ENCODE measurements around the gene CCDC134. TPM values are rescaled to one million over a fixed set of nuclear protein-coding genes. Genes with fewer than 3 reads are reported as not detected.

The CCDC134 gene
- total and polyA plus RNA-seq, 9 of the 15 experiments (the other 6 are each of a cell fraction or from before 2014, with no cell fraction given), result 0.56 to 11.9 (median 5.3) TPM

DNA sequence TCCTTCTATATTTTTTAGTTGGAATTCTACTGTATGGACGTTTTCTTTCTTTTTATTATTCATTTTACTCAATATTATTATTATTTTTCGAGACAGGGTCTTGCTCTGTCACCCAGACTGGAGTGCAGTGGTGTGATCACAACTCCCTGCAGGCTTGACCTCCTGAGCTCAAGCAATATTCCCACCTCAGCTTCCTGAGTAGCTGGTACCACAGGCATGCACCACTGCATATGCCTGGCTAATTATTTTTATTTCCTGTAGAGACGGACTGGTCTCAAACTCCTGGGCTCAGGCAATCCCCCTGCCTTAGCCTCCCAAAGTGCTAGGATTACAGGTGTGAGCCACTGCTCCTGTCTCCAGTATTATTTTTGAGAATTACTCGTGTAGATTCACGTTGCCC is 34.0 kb upstream of the CCDC134 start:
- WGBS (ENCODE audit: insufficient coverage, low coverage, missing lambda C conversion rate), result 10% methylated on average over 5 of the region's 5 CpGs
- FAIRE-seq (no peak), ATAC-seq (no peak), DNase-seq (ENCODE audit: extremely low read depth in 1 of 4, low spot score in 3 of 4) (no peak)
- Histone ChIP-seq H3K27me3 (ENCODE audit: control insufficient read depth in 2 of 2, insufficient read depth in 2 of 2, low read length in 2 of 2) (peaks cover 7 to 8% of the 10 kb centered on the region in 2 experiments; a peak in 2 of 5 replicates), H4K20me1 (replicated peaks; ENCODE audit: control insufficient read depth, insufficient read depth, low read length) (no peaks in the 10 kb centered on the region), H3K9me3 (replicated peaks; ENCODE audit: control insufficient read depth, insufficient read depth, low read depth, low read length) (no peaks in the 10 kb centered on the region), H3K9ac (ENCODE audit: insufficient read depth in 1 of 2, low read depth in 2 of 2, low read length in 2 of 2) (no peak overlapping the region), H2AFZ (ENCODE audit: low read depth, low read length) (no peak overlapping the region), H3K27ac (ENCODE audit: extremely low read depth, low read depth, low read length) (no peak overlapping the region), H3K4me1 (replicated peaks in 1 of 2; ENCODE audit: control insufficient read depth in 2 of 2, insufficient read depth in 2 of 2, low read length in 2 of 2) (no peaks in the 10 kb centered on the region), H3K9me1 (ENCODE audit: control insufficient read depth, insufficient read depth, low read length) (no peaks in the 10 kb centered on the region), H3K4me3 (no peak overlapping the region), H3K79me2 (ENCODE audit: control insufficient read depth, insufficient read depth, low read length) (no peaks in the 10 kb centered on the region), H3K36me3 (ENCODE audit: control insufficient read depth, insufficient read depth, low read length) (no peaks in the 10 kb centered on the region), H3K4me2 (ENCODE audit: insufficient read depth, low read length) (no peak overlapping the region)
- ChIA-PET CTCF (ENCODE audit: low intra/inter-chr PET ratio) (no interaction called here), POLR2A (no interaction called here)
- no TSS peak for BruUV-seq (replicated peaks)
- intact Hi-C loops (cut with micrococcal nuclease), result no loop called here
- in situ Hi-C loops (cut with MboI), result no loop called here
- TF ChIP-seq DNMT1 (IDR thresholded peaks at IDR 0.05), result no peak
- TF ChIP-seq SFPQ (IDR thresholded peaks at IDR 0.05; ENCODE audit: low read depth, low read length), result no peak
- TF ChIP-seq XRCC5 (IDR thresholded peaks at IDR 0.05; ENCODE audit: low read depth, low read length), result no peak
- TF ChIP-seq NFE2L1 (tag; IDR thresholded peaks at IDR 0.05; ENCODE audit: borderline replicate concordance, low read depth), result no peak
- no peak for TF ChIP-seq KLF16 (IDR thresholded peaks at IDR 0.05)
- no peak for TF ChIP-seq NFXL1 (CRISPR knock-in tag; IDR thresholded peaks at IDR 0.05)
- TF ChIP-seq SRSF3 (IDR thresholded peaks at IDR 0.05; ENCODE audit: insufficient read depth, low read length), result no peak
- TF ChIP-seq ZNF121 (CRISPR knock-in tag; conservative IDR thresholded peaks at IDR 0.05), result no peak
- TF ChIP-seq SETDB1 (IDR thresholded peaks at IDR 0.05; ENCODE audit: low read length), result no peak
- TF ChIP-seq FOXK1 (CRISPR knock-in tag; IDR thresholded peaks at IDR 0.05; ENCODE audit: borderline replicate concordance), result no peak
- TF ChIP-seq, protein P1, sequence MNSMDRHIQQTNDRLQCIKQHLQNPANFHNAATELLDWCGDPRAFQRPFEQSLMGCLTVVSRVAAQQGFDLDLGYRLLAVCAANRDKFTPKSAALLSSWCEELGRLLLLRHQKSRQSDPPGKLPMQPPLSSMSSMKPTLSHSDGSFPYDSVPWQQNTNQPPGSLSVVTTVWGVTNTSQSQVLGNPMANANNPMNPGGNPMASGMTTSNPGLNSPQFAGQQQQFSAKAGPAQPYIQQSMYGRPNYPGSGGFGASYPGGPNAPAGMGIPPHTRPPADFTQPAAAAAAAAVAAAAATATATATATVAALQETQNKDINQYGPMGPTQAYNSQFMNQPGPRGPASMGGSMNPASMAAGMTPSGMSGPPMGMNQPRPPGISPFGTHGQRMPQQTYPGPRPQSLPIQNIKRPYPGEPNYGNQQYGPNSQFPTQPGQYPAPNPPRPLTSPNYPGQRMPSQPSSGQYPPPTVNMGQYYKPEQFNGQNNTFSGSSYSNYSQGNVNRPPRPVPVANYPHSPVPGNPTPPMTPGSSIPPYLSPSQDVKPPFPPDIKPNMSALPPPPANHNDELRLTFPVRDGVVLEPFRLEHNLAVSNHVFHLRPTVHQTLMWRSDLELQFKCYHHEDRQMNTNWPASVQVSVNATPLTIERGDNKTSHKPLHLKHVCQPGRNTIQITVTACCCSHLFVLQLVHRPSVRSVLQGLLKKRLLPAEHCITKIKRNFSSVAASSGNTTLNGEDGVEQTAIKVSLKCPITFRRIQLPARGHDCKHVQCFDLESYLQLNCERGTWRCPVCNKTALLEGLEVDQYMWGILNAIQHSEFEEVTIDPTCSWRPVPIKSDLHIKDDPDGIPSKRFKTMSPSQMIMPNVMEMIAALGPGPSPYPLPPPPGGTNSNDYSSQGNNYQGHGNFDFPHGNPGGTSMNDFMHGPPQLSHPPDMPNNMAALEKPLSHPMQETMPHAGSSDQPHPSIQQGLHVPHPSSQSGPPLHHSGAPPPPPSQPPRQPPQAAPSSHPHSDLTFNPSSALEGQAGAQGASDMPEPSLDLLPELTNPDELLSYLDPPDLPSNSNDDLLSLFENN (IDR thresholded peaks at IDR 0.05; ENCODE audit: low read depth in 2 of 2, low read length in 2 of 2), result no peak
- no peak for TF ChIP-seq MITF (IDR thresholded peaks at IDR 0.05)

All from K562 (cell line).